HL-60 (cell line): ENCODE measurements around the gene CMTM8.
A peak's percentile ranks its signal among the peaks of the same experiment; 100 is the strongest.

ENCODE experiments used
- DNase-seq, 2 experiments: peaks; one replicate each; pipeline ENCODE4 v3.0.0-alpha.2; 2010 to 2020; ENCODE audit warnings: low read depth in 1 of 2, low spot score in 1 of 2
- H3K27ac ChIP-seq: fragments of 250-450 bp; sonication (Bioruptor Pico); replicated peaks from 2 replicates; pipeline ENCODE4 v1.5.1; 2020; ENCODE audit warnings: mild to moderate bottlenecking, moderate library complexity
- H3K27me3 ChIP-seq: fragments of 250-450 bp; sonication (Bioruptor Pico); 2 replicates; pipeline ENCODE4 v1.5.1; 2021; ENCODE audit warnings: mild to moderate bottlenecking, moderate library complexity; ENCODE audit not compliant: insufficient read depth, poor library complexity, severe bottlenecking
- H3K4me3 ChIP-seq: replicated peaks from 2 replicates; pipeline ENCODE4 v1.5.1; 2011; ENCODE audit warnings: mild to moderate bottlenecking, control low read depth, low read length; ENCODE audit not compliant: insufficient read depth
- CTCF ChIP-seq: IDR thresholded peaks from one replicate; pipeline ENCODE4 v1.5.1; 2011; ENCODE audit warnings: low read length, control low read depth, inconsistent platforms; ENCODE audit not compliant: insufficient read depth
- GABPA ChIP-seq: IDR thresholded peaks from 2 replicates; pipeline ENCODE4 v1.6.1; 2012; ENCODE audit warnings: low read depth
- POLR2AphosphoS5 ChIP-seq: IDR thresholded peaks from 2 replicates; pipeline ENCODE4 v1.6.1; 2012; ENCODE audit warnings: low read depth
- REST ChIP-seq: IDR thresholded peaks from 2 replicates; pipeline ENCODE4 v1.6.1; 2012; ENCODE audit warnings: low read depth; ENCODE audit not compliant: insufficient replicate concordance
- SPI1 ChIP-seq: IDR thresholded peaks from 2 replicates; pipeline ENCODE4 v1.6.1; 2012; ENCODE audit warnings: low read depth, mild to moderate bottlenecking, borderline replicate concordance

CMTM8 gene

GRCh38 chr3:32336113-32336498 is 97.6 kb downstream of the CMTM8 start:
- H3K27me3 ChIP-seq = no peaks in the 10 kb centered on the region
- TF ChIP-seq GABPA = no peak
- no peak for TF ChIP-seq REST
- TF ChIP-seq CTCF = no peak
- TF ChIP-seq POLR2AphosphoS5 = no peak
- TF ChIP-seq SPI1 = no peak
- no peak overlapping the region for H3K27ac ChIP-seq
- H3K4me3 ChIP-seq = no peak overlapping the region
- DNase-seq = no peak

GRCh38 chr3:32337505-32337904 is 99.0 kb downstream of the CMTM8 start:
- Histone ChIP-seq H3K27me3 (no peaks in the 10 kb centered on the region), H3K4me3 (no peak overlapping the region), H3K27ac (no peak overlapping the region)
- no peak for TF ChIP-seq POLR2AphosphoS5
- TF ChIP-seq CTCF = no peak
- no peak for TF ChIP-seq GABPA
- TF ChIP-seq REST = no peak
- TF ChIP-seq SPI1 = no peak
- DNase-seq = no peak

- no peaks in the 10 kb centered on the region for H3K27me3 ChIP-seq
- DNase-seq = peak in 1 of 2 experiments; percentile 20
- no peak overlapping the region for H3K4me3 ChIP-seq
- TF ChIP-seq CTCF (peak; percentile 6), POLR2AphosphoS5 (no peak)
- H3K27ac ChIP-seq = no peak overlapping the region
These were observed 101.6 kb downstream of the CMTM8 start for GRCh38 chr3:32340039-32340438.

GRCh38 chr3:32340611-32341365 is 102.3 kb downstream of the CMTM8 start:
- Histone ChIP-seq H3K27me3 (no peaks in the 10 kb centered on the region), H3K27ac (no peak overlapping the region), H3K4me3 (no peak overlapping the region)
- no peak for DNase-seq
- TF ChIP-seq CTCF (no peak), REST (no peak), POLR2AphosphoS5 (no peak), GABPA (no peak), SPI1 (no peak)
